GM12875 (cell line): Measurements from ENCODE around the gene SGTA.
A peak's percentile ranks its signal among the peaks of the same experiment; 100 is the strongest.

Source experiments
- H3K4me3 ChIP-seq: one replicate; pipeline ENCODE4 v1.5.1; 2011; ENCODE audit warnings: low read depth, low read length, control low read depth
- TF ChIP-seq, protein P1 (sequence below): IDR thresholded peaks from 2 replicates; pipeline ENCODE4 v1.5.1; 2011; ENCODE audit warnings: low read depth, mild to moderate bottlenecking, control low read depth, inconsistent platforms, low read length, moderate library complexity, borderline replicate concordance; ENCODE audit not compliant: insufficient read depth

The SGTA gene

DNA sequence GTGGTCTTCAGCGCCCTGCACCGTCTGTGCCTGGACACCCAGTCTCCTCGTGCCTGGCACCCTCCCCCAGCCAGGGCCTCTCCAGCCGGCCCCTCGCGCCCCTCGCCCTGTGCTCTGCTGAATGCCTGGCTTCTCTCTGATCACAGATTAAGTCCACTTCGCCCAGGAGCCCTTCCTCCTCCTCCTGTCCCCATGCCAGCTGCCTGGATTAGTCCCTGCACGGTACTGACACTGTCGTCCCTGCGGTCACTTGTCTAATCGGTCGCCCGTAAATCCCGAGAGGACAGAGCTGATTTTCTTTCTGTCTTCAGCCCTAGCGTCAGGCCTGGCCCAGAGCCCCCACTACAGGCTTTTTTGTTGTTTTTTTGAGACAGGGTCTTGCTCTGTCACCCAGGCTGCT, 8.8 kb upstream of the SGTA start:
- TF ChIP-seq, protein P1, sequence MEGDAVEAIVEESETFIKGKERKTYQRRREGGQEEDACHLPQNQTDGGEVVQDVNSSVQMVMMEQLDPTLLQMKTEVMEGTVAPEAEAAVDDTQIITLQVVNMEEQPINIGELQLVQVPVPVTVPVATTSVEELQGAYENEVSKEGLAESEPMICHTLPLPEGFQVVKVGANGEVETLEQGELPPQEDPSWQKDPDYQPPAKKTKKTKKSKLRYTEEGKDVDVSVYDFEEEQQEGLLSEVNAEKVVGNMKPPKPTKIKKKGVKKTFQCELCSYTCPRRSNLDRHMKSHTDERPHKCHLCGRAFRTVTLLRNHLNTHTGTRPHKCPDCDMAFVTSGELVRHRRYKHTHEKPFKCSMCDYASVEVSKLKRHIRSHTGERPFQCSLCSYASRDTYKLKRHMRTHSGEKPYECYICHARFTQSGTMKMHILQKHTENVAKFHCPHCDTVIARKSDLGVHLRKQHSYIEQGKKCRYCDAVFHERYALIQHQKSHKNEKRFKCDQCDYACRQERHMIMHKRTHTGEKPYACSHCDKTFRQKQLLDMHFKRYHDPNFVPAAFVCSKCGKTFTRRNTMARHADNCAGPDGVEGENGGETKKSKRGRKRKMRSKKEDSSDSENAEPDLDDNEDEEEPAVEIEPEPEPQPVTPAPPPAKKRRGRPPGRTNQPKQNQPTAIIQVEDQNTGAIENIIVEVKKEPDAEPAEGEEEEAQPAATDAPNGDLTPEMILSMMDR = no peak
- H3K4me3 ChIP-seq = no peak overlapping the region

DNA sequence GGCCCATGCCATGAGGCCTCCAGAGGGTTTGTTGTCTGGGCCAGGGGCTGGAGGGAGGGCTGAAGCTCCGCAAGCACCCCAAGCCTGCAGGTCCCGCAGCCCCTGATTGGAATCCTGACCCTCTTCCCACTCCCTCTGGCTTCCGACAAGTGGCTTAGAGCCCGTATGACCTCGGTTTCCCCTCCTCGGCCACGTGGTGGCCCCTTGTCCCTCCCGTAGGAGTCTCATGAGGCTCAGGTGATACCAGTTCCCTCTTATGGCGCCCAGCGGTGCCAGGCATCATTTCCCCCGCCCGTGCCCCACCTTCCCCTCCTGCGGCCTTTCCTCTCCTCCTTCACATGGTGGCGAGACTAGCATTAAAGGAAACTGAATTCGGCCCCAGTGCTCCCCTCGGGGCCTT, 8.4 kb upstream of the SGTA start:
- TF ChIP-seq, protein P1 = no peak
- no peak overlapping the region for H3K4me3 ChIP-seq

DNA sequence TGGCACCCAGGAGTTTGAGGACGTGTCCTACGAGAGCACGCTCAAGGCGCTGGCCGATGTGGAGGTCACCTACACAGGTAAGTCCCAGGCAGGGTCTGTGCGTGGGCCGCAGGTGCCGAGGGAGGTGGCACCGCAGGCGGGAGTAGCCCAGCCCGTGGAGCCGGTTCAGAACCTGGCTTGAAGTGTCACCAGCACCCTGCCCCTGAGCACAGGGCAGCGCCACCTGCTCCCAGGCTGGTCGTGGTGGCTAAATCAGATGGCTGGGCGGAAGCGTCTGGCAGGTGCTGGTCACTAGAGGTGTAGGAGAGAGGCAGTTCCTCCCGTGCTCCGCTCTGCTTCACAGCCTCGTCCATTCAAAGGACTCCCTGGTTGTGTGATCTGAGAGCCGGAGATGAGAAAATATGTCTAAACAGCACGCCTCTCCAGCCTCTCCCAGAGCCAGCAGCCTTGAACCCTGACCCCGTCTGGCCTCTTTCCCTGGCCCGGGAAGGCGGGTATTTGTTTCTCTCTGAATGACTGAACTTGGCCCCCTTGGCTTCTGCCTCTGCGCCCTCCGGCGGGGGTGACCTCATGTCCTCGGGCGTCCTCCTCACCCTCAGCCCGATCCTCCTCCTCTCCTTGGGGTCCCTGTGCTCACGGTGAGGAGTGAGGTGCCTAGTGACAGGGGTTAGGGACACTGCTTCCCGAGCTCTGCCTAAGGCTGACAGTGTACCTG, 7.6 kb upstream of the SGTA start:
- H3K4me3 ChIP-seq = no peak overlapping the region

DNA sequence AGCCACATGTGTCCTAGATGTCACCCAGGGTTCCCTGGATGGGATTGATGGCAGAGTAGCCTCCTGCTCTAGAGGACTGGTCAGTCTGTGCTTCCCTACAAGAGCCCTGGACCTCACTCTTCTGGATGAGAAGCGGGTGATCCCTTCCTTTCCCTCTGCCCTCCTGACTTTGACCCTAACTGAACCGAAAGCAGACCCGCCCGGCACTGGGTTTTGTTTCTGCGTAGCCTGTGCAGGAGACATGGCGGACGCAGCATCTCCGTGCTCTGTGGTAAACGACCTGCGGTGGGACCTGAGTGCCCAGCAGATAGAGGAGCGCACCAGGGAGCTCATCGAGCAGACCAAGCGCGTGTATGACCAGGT, 7.1 kb upstream of the SGTA start:
- TF ChIP-seq, protein P1 = no peak
- no peak overlapping the region for H3K4me3 ChIP-seq

More for the DNA sequence above, 7.6 kb upstream of the SGTA start:
- TF ChIP-seq, protein P1 = no peak

DNA sequence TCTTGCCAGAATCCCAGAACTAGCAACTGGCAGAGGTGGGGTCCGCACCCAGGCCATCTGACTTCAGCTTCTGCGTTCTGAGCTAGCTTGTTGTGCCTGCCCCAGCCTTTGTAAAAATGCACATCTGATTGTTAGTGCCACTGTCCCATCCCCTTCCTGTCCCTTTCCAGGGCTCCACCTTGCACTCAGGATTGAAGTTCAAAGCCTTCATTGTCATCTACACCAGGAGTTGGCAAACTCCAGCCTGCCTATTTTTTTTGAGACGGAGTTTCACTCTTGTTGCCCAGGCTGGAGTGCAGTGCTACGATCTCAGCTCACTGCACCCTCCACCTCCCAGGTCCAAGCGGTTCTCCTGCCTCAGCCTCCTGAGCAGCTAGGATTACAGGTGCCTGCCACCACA, 5.2 kb upstream of the SGTA start:
- TF ChIP-seq, protein P1 = no peak

DNA sequence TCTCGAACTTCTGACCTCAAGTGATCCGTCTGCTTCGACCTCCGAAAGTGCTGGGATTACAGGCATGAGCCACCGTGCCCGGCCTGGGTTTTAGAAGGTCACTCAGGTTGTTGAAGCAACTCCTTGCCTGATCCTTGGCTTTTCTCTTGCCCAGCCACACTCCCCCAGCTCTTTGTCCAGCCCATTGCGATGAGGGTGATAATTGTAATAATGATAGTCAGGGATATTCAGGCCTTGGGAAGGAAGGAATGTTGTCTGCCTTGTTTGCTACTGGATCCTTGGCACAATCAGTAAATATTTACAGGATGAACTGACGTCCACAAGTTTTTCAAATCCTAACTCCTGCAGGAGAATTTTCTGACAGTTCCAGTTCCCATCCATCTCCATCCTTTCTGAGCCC, 4.0 kb upstream of the SGTA start:
- TF ChIP-seq, protein P1 = no peak
- H3K4me3 ChIP-seq = no peak overlapping the region

More for the DNA sequence above, 5.2 kb upstream of the SGTA start:
- H3K4me3 ChIP-seq = no peak overlapping the region

DNA sequence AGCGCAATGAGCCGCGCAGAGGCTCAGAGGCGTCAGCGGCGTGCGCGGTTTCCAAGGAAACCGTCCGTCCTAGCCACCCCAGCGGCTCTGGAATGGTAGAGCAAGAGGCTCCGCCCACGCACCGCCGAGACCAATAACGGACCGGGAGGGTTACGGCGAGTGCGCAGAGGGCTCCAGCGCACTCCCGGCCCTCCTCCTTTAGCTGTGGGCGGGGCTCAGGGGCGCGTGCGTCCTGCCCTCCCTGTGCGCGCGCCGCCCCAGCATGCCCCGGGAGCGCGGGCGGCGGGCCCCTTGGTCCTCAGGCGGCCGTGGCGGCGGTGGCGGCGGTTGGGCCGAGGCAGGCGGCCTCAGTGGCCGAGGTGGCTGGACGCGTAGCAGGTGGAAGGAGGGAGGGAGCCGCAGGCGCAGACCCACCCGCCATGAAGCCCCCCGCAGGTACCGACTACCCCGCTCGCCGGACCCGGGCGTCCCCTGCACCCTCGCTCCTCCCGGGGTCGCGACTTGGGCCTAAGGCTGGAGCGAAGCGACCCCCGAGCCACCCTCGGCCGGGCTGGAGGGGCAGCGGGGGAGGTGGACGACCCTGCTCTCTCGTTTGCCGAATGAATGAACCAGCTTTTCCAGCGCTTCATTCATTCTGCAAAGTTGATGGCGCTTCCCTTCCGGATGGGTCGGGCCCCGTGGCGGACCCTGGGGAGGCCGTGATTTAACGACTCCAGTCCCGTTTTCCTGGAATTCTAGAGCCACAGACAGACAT, 2.3 kb upstream of the SGTA start, which contains the start of gene THOP1:
THOP1 (plus strand) TSS at position 260 of the 754 bp plus-strand sequence; CDS start at position 420, 160 bp downstream.
- TF ChIP-seq, protein P1 = no peak
- H3K4me3 ChIP-seq = peak within 1 kb of the TSS; percentile 92
